CD4-positive, alpha-beta T cell treated with Interferon gamma for 1 hour (primary cell): ENCODE results near the gene SPINK13.
"Not testable (repeated sequence)": the region's sequence is repeated elsewhere in the genome, so short reads cannot be mapped to it uniquely, and the experiment has no call there.

Experiments used
- DNase-seq: peaks from one replicate; pipeline ENCODE4 v3.0.0-alpha.2; 2020

SPINK13 gene

DNA sequence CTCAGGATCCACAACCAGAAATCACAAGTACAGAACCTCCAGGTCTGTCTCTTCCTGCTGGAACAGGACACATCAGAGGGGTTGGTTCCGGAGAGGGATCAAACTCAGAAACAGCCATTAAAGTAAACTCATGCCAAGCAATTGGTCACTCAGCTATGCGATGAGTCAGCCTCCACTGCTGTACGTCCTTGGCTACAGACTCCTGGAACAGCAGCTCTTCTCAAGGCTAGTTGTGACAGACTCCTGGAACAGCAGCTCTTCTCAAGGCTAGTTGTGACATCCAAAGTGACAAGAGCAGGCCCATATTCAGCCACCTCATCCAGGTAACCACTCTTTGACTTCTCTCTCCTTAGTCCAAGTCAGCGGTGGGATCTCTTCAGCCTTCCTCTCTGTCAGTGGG is at the start of gene SPINK13:
SPINK13 (plus strand) TSS at position 229 of the 400 bp plus-strand sequence. CDS start 1,279 bp downstream, outside the sequence.
- no peak for DNase-seq

- DNase-seq = no peak
Measured at GRCh38 chr5:148221508-148221907, 47.1 kb upstream of the SPINK13 start.

DNA sequence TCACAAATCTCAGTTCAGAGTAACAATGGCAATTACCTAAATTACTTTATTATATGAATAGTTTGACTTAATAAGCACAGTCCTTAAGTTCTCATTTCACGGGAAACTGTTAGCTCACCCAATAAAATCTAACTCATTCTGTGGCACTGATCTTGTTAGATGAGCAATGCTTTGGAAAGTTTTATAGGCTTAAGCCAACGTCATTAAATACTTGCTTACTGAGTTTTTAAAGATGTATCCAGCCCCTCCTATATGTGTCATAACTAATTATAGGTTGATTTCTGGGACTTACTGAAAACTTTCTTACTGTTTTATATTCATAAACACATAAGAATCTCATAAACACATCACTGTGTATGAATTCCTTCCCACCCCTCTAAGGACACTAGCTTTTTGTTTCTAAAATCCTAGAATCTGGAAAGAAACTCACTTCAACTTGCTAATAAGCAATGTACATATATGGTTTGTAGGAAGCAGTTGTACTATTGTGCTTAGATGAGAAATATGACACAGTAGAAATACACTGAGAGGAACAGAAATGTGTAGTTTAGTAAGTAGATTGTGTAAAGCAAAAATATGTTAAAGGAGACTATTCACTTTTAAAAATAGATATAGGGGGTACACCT is 44.4 kb upstream of the SPINK13 start:
- no peak for DNase-seq

GRCh38 chr5:148228392-148228984 is 40.1 kb upstream of the SPINK13 start:
- no peak for DNase-seq

DNA sequence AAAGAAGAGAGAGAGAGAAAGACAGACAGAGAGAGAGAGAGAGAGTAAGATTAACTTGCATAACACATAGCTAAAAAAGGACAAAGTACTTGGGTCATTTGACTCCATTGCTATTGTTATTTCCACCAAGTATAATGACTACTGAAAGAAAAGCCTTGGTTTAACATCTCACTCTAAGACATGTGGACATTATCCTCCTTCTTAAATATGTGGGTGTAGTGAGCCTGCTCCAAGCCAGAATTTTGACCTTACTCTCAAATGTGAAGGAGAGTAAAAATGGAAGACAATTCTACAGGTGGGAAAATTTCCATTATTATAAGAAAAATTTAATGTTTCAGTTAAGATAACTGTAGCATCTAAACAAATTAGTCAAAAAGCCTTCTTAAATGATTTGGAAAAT is 38.8 kb upstream of the SPINK13 start:
- DNase-seq = no peak

- DNase-seq = no peak
Measured at GRCh38 chr5:148230240-148230639, 38.4 kb upstream of the SPINK13 start.

DNA sequence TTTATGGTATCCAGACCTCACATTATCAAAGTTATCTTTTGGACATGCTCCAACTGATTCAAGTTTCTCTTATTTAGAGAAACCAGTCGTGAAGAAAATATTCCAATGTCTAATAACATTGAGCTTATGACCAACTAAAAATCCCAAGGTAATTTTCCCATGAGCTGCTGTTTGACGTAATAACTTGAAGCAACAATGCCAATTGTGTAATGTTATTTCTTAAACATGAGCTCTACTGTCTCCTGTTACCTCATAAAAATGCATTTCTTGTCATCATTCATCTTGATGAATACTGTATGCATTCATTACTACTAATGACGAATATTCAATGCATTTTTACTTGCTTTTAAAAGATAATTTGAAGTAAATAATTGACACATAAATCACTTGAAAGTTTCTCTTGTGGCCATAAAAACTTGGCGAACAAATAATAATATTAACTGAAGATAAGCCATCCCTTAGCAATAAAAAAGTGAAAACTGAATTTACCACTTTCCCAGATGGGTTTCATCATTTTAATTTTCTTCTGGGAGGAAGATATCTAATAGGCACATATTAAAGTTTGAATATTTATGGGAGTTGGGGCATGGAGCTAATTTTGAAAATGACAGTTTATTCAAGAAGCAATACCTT is 30.7 kb upstream of the SPINK13 start:
- no peak for DNase-seq

GRCh38 chr5:148238418-148238794 is 30.2 kb upstream of the SPINK13 start, which contains the start of gene MARCOL:
MARCOL (plus strand) TSS chr5:148238525; CDS start chr5:148238598, 73 bp downstream.
- no peak for DNase-seq

GRCh38 chr5:148248894-148249293 is 19.7 kb upstream of the SPINK13 start:
- no peak for DNase-seq

DNA sequence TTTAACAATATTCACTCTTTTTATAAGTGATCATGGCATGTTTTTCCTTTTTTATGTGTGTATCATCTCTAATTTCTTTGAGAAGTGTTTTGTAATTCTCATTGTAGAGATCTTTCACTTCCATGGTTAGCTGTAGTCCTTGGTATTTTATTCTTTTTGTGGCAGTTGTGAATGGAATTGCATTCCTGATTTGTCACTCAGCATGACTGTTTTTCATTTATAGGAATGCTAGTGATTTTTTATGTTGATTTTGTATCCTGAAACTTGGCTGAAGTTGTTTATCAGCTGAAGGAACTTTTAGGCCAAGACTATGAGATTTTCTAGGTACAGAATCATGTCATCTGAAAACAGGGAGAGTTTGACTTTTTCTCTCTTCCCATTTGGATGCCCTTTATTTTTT is 13.1 kb upstream of the SPINK13 start:
- DNase-seq = no peak

GRCh38 chr5:148259288-148259687 is 9.3 kb upstream of the SPINK13 start:
- no peak for DNase-seq

DNA sequence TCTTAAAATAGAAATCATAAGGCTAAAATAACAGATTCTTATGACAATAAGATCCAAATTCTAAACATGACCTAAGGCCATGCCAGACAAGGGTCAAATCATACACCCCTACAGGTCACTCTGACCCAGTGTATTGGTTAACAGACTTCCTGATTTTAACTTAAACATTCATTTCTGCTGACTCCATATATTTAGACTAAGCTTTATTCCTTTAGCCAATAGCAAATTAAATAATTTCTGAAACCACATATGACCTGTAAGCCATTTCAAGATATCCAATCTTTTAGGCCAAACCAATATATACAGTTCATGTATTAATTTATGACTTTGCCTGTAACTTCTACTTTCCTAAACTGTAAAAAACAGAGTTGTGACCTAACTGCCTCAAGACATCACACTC is 7.4 kb upstream of the SPINK13 start:
- no peak for DNase-seq

- no peak for DNase-seq
Measured at GRCh38 chr5:148267962-148268361, 632 bp upstream of the SPINK13 start.

- DNase-seq = not testable (repeated sequence)
Measured at GRCh38 chr5:148275129-148275528, 6.5 kb downstream of the SPINK13 start.

DNA sequence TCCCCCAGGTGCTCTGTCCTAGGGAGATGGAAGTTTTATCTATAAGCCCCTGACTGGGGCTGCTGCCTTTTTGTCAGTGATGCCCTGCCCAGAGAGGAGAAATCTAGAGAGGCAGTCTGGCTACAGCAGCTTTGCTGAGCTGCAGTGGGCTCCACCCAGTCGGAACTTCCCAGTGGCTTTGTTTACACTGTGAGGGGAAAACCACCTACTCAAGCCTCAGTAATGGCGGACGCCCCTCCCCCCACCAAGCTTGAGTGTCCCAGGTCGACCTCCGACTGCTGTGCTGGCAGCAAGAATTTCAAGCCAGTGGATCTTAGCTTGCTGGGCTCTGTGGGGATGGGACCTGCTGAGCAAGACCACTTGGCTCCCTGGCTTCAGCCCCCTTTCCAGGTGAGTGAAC is 12.3 kb downstream of the SPINK13 start:
- not testable (repeated sequence) for DNase-seq

DNA sequence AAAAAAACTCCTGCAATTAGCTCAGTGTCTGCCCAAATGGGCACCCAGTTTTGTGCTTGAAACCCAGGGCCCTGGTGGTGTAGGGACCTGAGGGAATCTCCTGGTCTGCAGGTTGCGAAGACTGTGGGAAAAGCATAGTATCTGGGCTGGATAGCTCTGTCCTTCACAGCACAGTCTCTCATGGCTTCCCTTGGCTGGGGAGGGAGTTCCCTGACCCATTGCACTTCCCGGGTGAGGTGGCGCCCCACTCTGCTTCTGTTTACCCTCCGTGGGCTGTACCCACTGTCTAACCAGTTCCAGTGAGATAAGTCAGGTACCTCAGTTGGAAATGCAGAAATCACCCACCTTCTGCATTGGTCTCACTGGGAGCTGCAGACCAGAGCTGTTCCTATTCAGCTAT is 12.7 kb downstream of the SPINK13 start:
- DNase-seq = not testable (repeated sequence)

DNA sequence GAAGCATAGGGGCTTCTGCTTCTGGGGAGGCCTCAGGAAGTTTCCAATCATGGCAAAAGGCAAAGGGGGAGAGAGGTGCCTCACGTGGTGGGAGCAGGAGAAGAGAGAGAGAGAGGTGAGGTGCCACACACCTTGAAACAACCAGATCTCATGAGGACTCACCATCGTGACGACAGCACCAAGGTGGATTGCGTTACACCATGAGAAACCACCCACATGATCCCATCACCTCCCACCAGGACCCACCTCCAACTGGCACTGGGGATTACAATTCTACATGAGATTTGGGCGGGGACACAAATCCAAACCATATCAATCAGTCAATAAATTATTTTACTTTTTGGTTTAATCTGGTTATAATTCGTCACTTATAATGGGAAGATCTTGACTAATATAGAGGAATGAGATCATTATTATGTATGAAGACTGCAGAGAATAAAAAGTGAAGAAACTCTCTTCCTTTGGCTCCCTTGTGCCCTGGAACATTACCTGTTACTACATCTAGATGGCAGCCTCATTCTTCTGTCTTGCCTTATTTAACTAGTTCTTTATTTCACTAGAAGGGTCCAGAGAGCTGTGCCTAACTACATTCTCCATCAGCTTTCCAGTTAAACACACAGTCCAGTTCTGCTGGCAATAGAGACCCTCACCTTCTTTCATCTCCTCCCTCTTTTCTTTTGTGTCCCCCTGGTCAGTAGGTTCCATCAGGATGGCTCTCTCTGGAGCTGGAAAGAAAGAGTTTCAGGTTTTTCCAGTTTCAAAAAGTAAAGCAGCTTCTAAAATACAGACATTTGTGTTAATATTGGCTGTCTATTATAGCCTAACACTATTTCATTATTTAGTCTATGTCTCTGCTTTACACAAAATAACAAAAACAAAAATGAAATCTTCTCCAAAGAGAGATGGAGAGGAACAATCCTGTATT is 21.9 kb downstream of the SPINK13 start:
- no peak for DNase-seq

DNA sequence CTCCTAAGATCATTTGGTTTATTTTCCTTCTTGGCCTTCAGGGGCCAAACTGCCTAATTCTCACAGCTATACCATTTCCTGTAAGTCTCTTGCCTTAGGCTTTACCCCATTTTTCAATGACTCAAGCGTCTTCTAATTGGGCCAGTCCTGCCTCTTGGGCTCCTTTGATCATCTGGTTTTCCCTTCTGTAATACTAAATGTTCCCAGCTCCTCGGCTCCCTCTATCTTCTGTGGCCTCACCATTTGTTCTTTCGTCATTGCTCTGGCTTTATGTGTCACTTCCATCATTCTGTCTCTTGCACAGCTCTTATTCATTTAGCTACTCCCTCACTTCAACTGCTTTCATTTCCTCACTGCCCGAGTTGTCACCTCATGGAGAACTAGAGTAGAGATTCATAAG is 29.1 kb downstream of the SPINK13 start:
- DNase-seq = no peak

DNA sequence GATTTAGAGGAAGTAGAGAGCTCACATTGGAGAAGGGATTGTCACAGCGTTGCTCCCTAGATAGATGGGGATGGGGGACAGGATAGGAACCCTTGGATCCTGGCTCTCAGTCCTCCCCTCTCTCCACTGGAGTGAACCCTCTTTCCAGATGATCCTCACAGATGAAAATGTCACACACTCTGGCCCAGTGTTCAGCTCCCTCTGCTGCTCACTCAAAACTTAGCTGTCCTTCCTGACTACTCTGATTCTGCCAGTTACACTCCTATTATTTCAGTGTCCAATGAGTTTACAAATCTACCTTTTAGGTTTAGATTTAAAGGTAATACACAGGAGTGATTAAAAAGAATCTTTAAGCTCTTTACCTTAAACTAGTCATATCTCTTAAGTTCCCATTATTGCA is 37.9 kb downstream of the SPINK13 start:
- no peak for DNase-seq

- DNase-seq = no peak
Measured at GRCh38 chr5:148309019-148309418, 40.4 kb downstream of the SPINK13 start.

- DNase-seq = no peak
Measured at GRCh38 chr5:148309746-148310145, 41.2 kb downstream of the SPINK13 start.

- DNase-seq = no peak
Measured at GRCh38 chr5:148311484-148311883, 42.9 kb downstream of the SPINK13 start.

DNA sequence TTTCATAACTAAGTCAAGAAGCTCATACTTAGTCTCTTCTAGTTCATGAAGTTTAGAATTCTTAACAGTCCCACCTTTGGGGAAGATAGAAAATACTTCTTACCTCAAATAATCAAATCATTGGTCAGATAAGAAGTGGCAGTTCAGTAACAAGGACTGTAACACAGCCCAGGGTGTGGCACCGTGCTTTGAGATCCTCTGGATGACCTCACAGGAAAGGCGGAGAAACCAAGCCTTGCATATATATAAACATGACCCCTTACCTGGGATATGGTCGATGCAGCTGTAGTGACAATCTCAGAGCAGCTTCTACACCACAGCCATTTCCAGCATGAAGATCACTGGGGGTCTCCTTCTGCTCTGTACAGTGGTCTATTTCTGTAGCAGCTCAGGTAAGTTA is 43.6 kb downstream of the SPINK13 start, which contains the start of gene SPINK7:
SPINK7 (plus strand) TSS at position 271 of the 400 bp plus-strand sequence; CDS start at position 332, 61 bp downstream.
- DNase-seq = no peak
